ENCODE measurements around the gene SNCB. TPM values are rescaled to one million over a fixed set of nuclear protein-coding genes. Genes with fewer than 3 reads are reported as not detected.

The SNCB gene
- total RNA-seq, 2 donors from 2014 or later = 0.22 to 1.8 TPM

- 71 to 77% methylated on average over 3 to 8 of the region's 8 CpGs for WGBS, 2 experiments (ENCODE audit: insufficient coverage in 1 of 2, insufficient read length in 1 of 2)
- Mint-ChIP-seq H3K27me3 (ENCODE audit: insufficient read depth) (peaks cover 75% of the 10 kb centered on the region), H3K4me1 (no peaks in the 10 kb centered on the region), H3K9me3 (no peaks in the 10 kb centered on the region), H3K36me3 (ENCODE audit: low read depth) (no peaks in the 10 kb centered on the region), H3K27ac (no peak overlapping the region), H3K4me3 (no peak overlapping the region)
- no peak overlapping the region for H3K4me3 ChIP-seq (ENCODE audit: low read length)
- no peaks in the 10 kb centered on the region for H3K9me3 ChIP-seq (ENCODE audit: control insufficient read depth, low read length)
- DNase-seq = no peak
- H3K27me3 ChIP-seq (ENCODE audit: control insufficient read depth, insufficient read depth, low read length, poor library complexity, severe bottlenecking) = peaks cover 52% of the 10 kb centered on the region
- no peak for TF ChIP-seq CTCF (conservative IDR thresholded peaks at IDR 0.05)
- no peaks in the 10 kb centered on the region for H3K4me1 ChIP-seq (ENCODE audit: control insufficient read depth, insufficient read depth, low read length)
- no peak overlapping the region for H3K9ac ChIP-seq (ENCODE audit: extremely low read depth, low read length, poor library complexity, severe bottlenecking)
- no peak overlapping the region for H3K27ac ChIP-seq (ENCODE audit: low read depth, low read length)
- H3K36me3 ChIP-seq (ENCODE audit: control insufficient read depth, insufficient read depth, low read length) = no peaks in the 10 kb centered on the region
These were observed 15.4 kb downstream of the SNCB start for GRCh38 chr5:176614805-176615478.

- Histone ChIP-seq H3K9me3 (ENCODE audit: control insufficient read depth, low read length) (no peaks in the 10 kb centered on the region), H3K9ac (ENCODE audit: extremely low read depth, low read length, poor library complexity, severe bottlenecking) (no peak overlapping the region), H3K4me1 (ENCODE audit: control insufficient read depth, insufficient read depth, low read length) (no peaks in the 10 kb centered on the region), H3K27ac (ENCODE audit: low read depth, low read length) (no peak overlapping the region), H3K4me3 (ENCODE audit: low read length) (no peak overlapping the region), H3K27me3 (ENCODE audit: control insufficient read depth, insufficient read depth, low read length, poor library complexity, severe bottlenecking) (peaks cover 42% of the 10 kb centered on the region), H3K36me3 (ENCODE audit: control insufficient read depth, insufficient read depth, low read length) (no peaks in the 10 kb centered on the region)
- Mint-ChIP-seq H3K9me3 (no peaks in the 10 kb centered on the region), H3K27me3 (ENCODE audit: insufficient read depth) (peaks cover 68% of the 10 kb centered on the region), H3K4me1 (peaks cover 5% of the 10 kb centered on the region), H3K4me3 (no peak overlapping the region), H3K36me3 (ENCODE audit: low read depth) (no peaks in the 10 kb centered on the region), H3K27ac (no peak overlapping the region)
- 79 to 82% methylated on average over 2 of the region's 2 CpGs for WGBS, 2 experiments (ENCODE audit: insufficient coverage in 1 of 2, insufficient read length in 1 of 2)
- TF ChIP-seq CTCF (conservative IDR thresholded peaks at IDR 0.05) = no peak
- no peak for DNase-seq
These were observed 17.5 kb downstream of the SNCB start for GRCh38 chr5:176612855-176613254.

DNA sequence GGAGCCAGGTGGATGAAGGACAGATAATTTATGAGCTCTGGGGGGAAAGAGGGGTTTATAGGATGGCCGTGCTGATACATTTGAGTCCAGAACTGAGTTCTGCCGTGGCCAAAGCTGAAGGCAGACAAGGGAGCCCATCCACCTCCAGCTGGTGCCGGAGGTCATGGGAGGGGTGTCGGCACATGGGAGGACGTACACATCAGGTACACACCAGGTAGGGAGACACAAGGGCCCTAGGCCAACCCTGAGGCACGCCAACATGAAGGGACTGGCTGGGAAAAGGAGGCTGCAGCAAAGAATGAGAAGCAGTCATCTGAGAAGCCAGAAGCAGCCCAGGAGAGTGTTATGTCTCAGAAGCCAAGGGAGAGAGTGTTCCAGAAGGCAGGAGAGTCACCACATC is 18.3 kb downstream of the SNCB start:
- Histone ChIP-seq H3K9ac (ENCODE audit: extremely low read depth, low read length, poor library complexity, severe bottlenecking) (no peak overlapping the region), H3K36me3 (ENCODE audit: control insufficient read depth, insufficient read depth, low read length) (no peaks in the 10 kb centered on the region), H3K27ac (ENCODE audit: low read depth, low read length) (no peak overlapping the region), H3K4me1 (ENCODE audit: control insufficient read depth, insufficient read depth, low read length) (no peaks in the 10 kb centered on the region), H3K9me3 (ENCODE audit: control insufficient read depth, low read length) (no peaks in the 10 kb centered on the region), H3K4me3 (ENCODE audit: low read length) (no peak overlapping the region), H3K27me3 (ENCODE audit: control insufficient read depth, insufficient read depth, low read length, poor library complexity, severe bottlenecking) (peaks cover 35% of the 10 kb centered on the region)
- H3K9me3 Mint-ChIP-seq = no peaks in the 10 kb centered on the region
- no peak overlapping the region for H3K27ac Mint-ChIP-seq
- 85 to 92% methylated on average over 6 of the region's 6 CpGs for WGBS, 2 experiments (ENCODE audit: insufficient coverage in 1 of 2, insufficient read length in 1 of 2)
- no peaks in the 10 kb centered on the region for H3K36me3 Mint-ChIP-seq (ENCODE audit: low read depth)
- DNase-seq = no peak
- no peak overlapping the region for H3K4me3 Mint-ChIP-seq
- peaks cover 5% of the 10 kb centered on the region for H3K4me1 Mint-ChIP-seq
- TF ChIP-seq CTCF (conservative IDR thresholded peaks at IDR 0.05) = no peak
- peaks cover 62% of the 10 kb centered on the region for H3K27me3 Mint-ChIP-seq (ENCODE audit: insufficient read depth)
